GM19468 (cell line): ENCODE results near the gene FHAD1.

Experiments used
- ATAC-seq: cut with Tn5 transposase; IDR thresholded peaks from one replicate; pipeline ENCODE4 v1.9.1; 2021; ENCODE audit warnings: mild to moderate bottlenecking, moderate library complexity, moderate number of reproducible peaks; ENCODE audit not compliant: unreplicated experiment; ENCODE audit errors: extremely low read depth

The FHAD1 gene

GRCh38 chr1:15408890-15409387 lies 161.9 kb downstream of the FHAD1 start:
- no peak for ATAC-seq

GRCh38 chr1:15409388-15410222 lies 162.6 kb downstream of the FHAD1 start, which contains the start of gene EFHD2:
Gene EFHD2, plus strand, starts transcription at chr1:15409888. Its CDS starts 84 bp downstream, at chr1:15409972.
- peak; percentile 43 for ATAC-seq

GRCh38 chr1:15410223-15410883 lies 163.3 kb downstream of the FHAD1 start:
- no peak for ATAC-seq

GRCh38 chr1:15410884-15411245 lies 163.8 kb downstream of the FHAD1 start:
- ATAC-seq: no peak

- peak; percentile 54 for ATAC-seq
Measured at GRCh38 chr1:15411593-15412137, 164.6 kb downstream of the FHAD1 start.

- ATAC-seq: no peak
Measured at GRCh38 chr1:15412175-15412800, 165.3 kb downstream of the FHAD1 start.

- ATAC-seq: no peak
Measured at GRCh38 chr1:15412843-15413242, 165.8 kb downstream of the FHAD1 start.

GRCh38 chr1:15413563-15414444 lies 166.8 kb downstream of the FHAD1 start:
- ATAC-seq: no peak

- no peak for ATAC-seq
Measured at GRCh38 chr1:15414445-15414983, 167.5 kb downstream of the FHAD1 start.

- ATAC-seq: no peak
Measured at GRCh38 chr1:15417059-15417934, 170.3 kb downstream of the FHAD1 start.

- no peak for ATAC-seq
Measured at GRCh38 chr1:15418806-15419515, 171.9 kb downstream of the FHAD1 start.

GRCh38 chr1:15420853-15421465 lies 173.9 kb downstream of the FHAD1 start:
- ATAC-seq: no peak

- ATAC-seq: no peak
Measured at GRCh38 chr1:15422871-15423270, 175.8 kb downstream of the FHAD1 start.

GRCh38 chr1:15423355-15424077 lies 176.5 kb downstream of the FHAD1 start:
- ATAC-seq: no peak

GRCh38 chr1:15424146-15424667 lies 177.2 kb downstream of the FHAD1 start:
- no peak for ATAC-seq

GRCh38 chr1:15424981-15425380 lies 178.0 kb downstream of the FHAD1 start:
- no peak for ATAC-seq

GRCh38 chr1:15425521-15425920 lies 178.5 kb downstream of the FHAD1 start:
- no peak for ATAC-seq
